ENCODE results near the gene EIF4G3.

Gene EIF4G3

GRCh38 chr1:21045351-21045750, 131.3 kb downstream of the EIF4G3 start:
- H3K4me3 ChIP-seq (ENCODE audit: low read depth in 1 of 2, low read length in 2 of 2), result no peak overlapping the region
- H3K36me3 ChIP-seq (ENCODE audit: control insufficient read depth in 1 of 2, insufficient read depth in 2 of 2, low read length in 2 of 2), result no peaks in the 10 kb centered on the region
- no peaks in the 10 kb centered on the region for H3K9me3 ChIP-seq (ENCODE audit: control insufficient read depth in 1 of 2, low read length in 2 of 2)
- H3K27ac ChIP-seq (ENCODE audit: low read length), result no peak overlapping the region
- no peaks in the 10 kb centered on the region for H3K27me3 ChIP-seq (ENCODE audit: low read depth, low read length)
- peaks cover 0 to 9% of the 10 kb centered on the region in 2 donors for H3K4me1 ChIP-seq (ENCODE audit: control insufficient read depth in 1 of 2, insufficient read depth in 2 of 2, low read length in 2 of 2)

- no peaks in the 10 kb centered on the region for H3K27me3 ChIP-seq (ENCODE audit: low read depth, low read length)
- no peaks in the 10 kb centered on the region for H3K36me3 ChIP-seq (ENCODE audit: control insufficient read depth in 1 of 2, insufficient read depth in 2 of 2, low read length in 2 of 2)
- H3K27ac ChIP-seq (ENCODE audit: low read length), result no peak overlapping the region
- no peak overlapping the region for H3K4me3 ChIP-seq (ENCODE audit: low read depth in 1 of 2, low read length in 2 of 2)
- no peaks in the 10 kb centered on the region for H3K9me3 ChIP-seq (ENCODE audit: control insufficient read depth in 1 of 2, low read length in 2 of 2)
- H3K4me1 ChIP-seq (ENCODE audit: control insufficient read depth in 1 of 2, insufficient read depth in 2 of 2, low read length in 2 of 2), result peaks cover 0 to 9% of the 10 kb centered on the region in 2 donors
Observed at GRCh38 chr1:21042929-21043605, 133.6 kb downstream of the EIF4G3 start.

- Histone ChIP-seq H3K4me1 (ENCODE audit: control insufficient read depth in 1 of 2, insufficient read depth in 2 of 2, low read length in 2 of 2) (peaks cover 0 to 9% of the 10 kb centered on the region in 2 donors), H3K9me3 (ENCODE audit: control insufficient read depth in 1 of 2, low read length in 2 of 2) (no peaks in the 10 kb centered on the region), H3K27ac (ENCODE audit: low read length) (no peak overlapping the region), H3K27me3 (ENCODE audit: low read depth, low read length) (no peaks in the 10 kb centered on the region), H3K4me3 (ENCODE audit: low read depth in 1 of 2, low read length in 2 of 2) (no peak overlapping the region), H3K36me3 (ENCODE audit: control insufficient read depth in 1 of 2, insufficient read depth in 2 of 2, low read length in 2 of 2) (no peaks in the 10 kb centered on the region)
Observed at GRCh38 chr1:21041541-21041940, 135.2 kb downstream of the EIF4G3 start.

- H3K36me3 ChIP-seq (ENCODE audit: control insufficient read depth in 1 of 2, insufficient read depth in 2 of 2, low read length in 2 of 2), result no peaks in the 10 kb centered on the region
- H3K4me1 ChIP-seq (ENCODE audit: control insufficient read depth in 1 of 2, insufficient read depth in 2 of 2, low read length in 2 of 2), result peaks cover 0 to 13% of the 10 kb centered on the region in 2 donors
- no peaks in the 10 kb centered on the region for H3K27me3 ChIP-seq (ENCODE audit: low read depth, low read length)
- H3K27ac ChIP-seq (ENCODE audit: low read length), result no peak overlapping the region
- H3K9me3 ChIP-seq (ENCODE audit: control insufficient read depth in 1 of 2, low read length in 2 of 2), result no peaks in the 10 kb centered on the region
- no peak overlapping the region for H3K4me3 ChIP-seq (ENCODE audit: low read depth in 1 of 2, low read length in 2 of 2)
Observed at GRCh38 chr1:21037091-21037490, 139.6 kb downstream of the EIF4G3 start.

GRCh38 chr1:21035794-21036193, 140.9 kb downstream of the EIF4G3 start:
- no peaks in the 10 kb centered on the region for H3K36me3 ChIP-seq (ENCODE audit: control insufficient read depth in 1 of 2, insufficient read depth in 2 of 2, low read length in 2 of 2)
- no peaks in the 10 kb centered on the region for H3K27me3 ChIP-seq (ENCODE audit: low read depth, low read length)
- H3K4me1 ChIP-seq (ENCODE audit: control insufficient read depth in 1 of 2, insufficient read depth in 2 of 2, low read length in 2 of 2), result peaks cover 0 to 13% of the 10 kb centered on the region in 2 donors
- no peaks in the 10 kb centered on the region for H3K9me3 ChIP-seq (ENCODE audit: control insufficient read depth in 1 of 2, low read length in 2 of 2)
- H3K4me3 ChIP-seq (ENCODE audit: low read depth in 1 of 2, low read length in 2 of 2), result no peak overlapping the region
- no peak overlapping the region for H3K27ac ChIP-seq (ENCODE audit: low read length)

- Histone ChIP-seq H3K27ac (ENCODE audit: low read length) (no peak overlapping the region), H3K4me1 (ENCODE audit: control insufficient read depth in 1 of 2, insufficient read depth in 2 of 2, low read length in 2 of 2) (peaks cover 0 to 13% of the 10 kb centered on the region in 2 donors), H3K4me3 (ENCODE audit: low read depth in 1 of 2, low read length in 2 of 2) (no peak overlapping the region), H3K9me3 (ENCODE audit: control insufficient read depth in 1 of 2, low read length in 2 of 2) (no peaks in the 10 kb centered on the region), H3K27me3 (ENCODE audit: low read depth, low read length) (no peaks in the 10 kb centered on the region), H3K36me3 (ENCODE audit: control insufficient read depth in 1 of 2, insufficient read depth in 2 of 2, low read length in 2 of 2) (no peaks in the 10 kb centered on the region)
Observed at GRCh38 chr1:21034725-21035628, 141.7 kb downstream of the EIF4G3 start.

- H3K4me1 ChIP-seq (ENCODE audit: control insufficient read depth in 1 of 2, insufficient read depth in 2 of 2, low read length in 2 of 2), result peaks cover 0 to 13% of the 10 kb centered on the region in 2 donors
- H3K4me3 ChIP-seq (ENCODE audit: low read depth in 1 of 2, low read length in 2 of 2), result no peak overlapping the region
- H3K36me3 ChIP-seq (ENCODE audit: control insufficient read depth in 1 of 2, insufficient read depth in 2 of 2, low read length in 2 of 2), result no peaks in the 10 kb centered on the region
- H3K27ac ChIP-seq (ENCODE audit: low read length), result no peak overlapping the region
- no peaks in the 10 kb centered on the region for H3K27me3 ChIP-seq (ENCODE audit: low read depth, low read length)
- H3K9me3 ChIP-seq (ENCODE audit: control insufficient read depth in 1 of 2, low read length in 2 of 2), result no peaks in the 10 kb centered on the region
Observed at GRCh38 chr1:21032741-21033140, 144.0 kb downstream of the EIF4G3 start.

- Histone ChIP-seq H3K9me3 (ENCODE audit: control insufficient read depth in 1 of 2, low read length in 2 of 2) (no peaks in the 10 kb centered on the region), H3K27ac (ENCODE audit: low read length) (no peak overlapping the region), H3K27me3 (ENCODE audit: low read depth, low read length) (no peaks in the 10 kb centered on the region), H3K36me3 (ENCODE audit: control insufficient read depth in 1 of 2, insufficient read depth in 2 of 2, low read length in 2 of 2) (no peaks in the 10 kb centered on the region), H3K4me1 (ENCODE audit: control insufficient read depth in 1 of 2, insufficient read depth in 2 of 2, low read length in 2 of 2) (peaks cover 0 to 9% of the 10 kb centered on the region in 2 donors), H3K4me3 (ENCODE audit: low read depth in 1 of 2, low read length in 2 of 2) (no peak overlapping the region)
Observed at GRCh38 chr1:21030181-21030580, 146.5 kb downstream of the EIF4G3 start.

GRCh38 chr1:21028520-21029145, 148.1 kb downstream of the EIF4G3 start:
- H3K36me3 ChIP-seq (ENCODE audit: control insufficient read depth in 1 of 2, insufficient read depth in 2 of 2, low read length in 2 of 2), result no peaks in the 10 kb centered on the region
- no peak overlapping the region for H3K4me3 ChIP-seq (ENCODE audit: low read depth in 1 of 2, low read length in 2 of 2)
- no peaks in the 10 kb centered on the region for H3K9me3 ChIP-seq (ENCODE audit: control insufficient read depth in 1 of 2, low read length in 2 of 2)
- H3K27me3 ChIP-seq (ENCODE audit: low read depth, low read length), result no peaks in the 10 kb centered on the region
- H3K4me1 ChIP-seq (ENCODE audit: control insufficient read depth in 1 of 2, insufficient read depth in 2 of 2, low read length in 2 of 2), result peaks cover 0 to 7% of the 10 kb centered on the region in 2 donors
- H3K27ac ChIP-seq (ENCODE audit: low read length), result no peak overlapping the region

- Histone ChIP-seq H3K27ac (ENCODE audit: low read length) (no peak overlapping the region), H3K4me3 (ENCODE audit: low read depth in 1 of 2, low read length in 2 of 2) (no peak overlapping the region), H3K4me1 (ENCODE audit: control insufficient read depth in 1 of 2, insufficient read depth in 2 of 2, low read length in 2 of 2) (peaks cover 0 to 7% of the 10 kb centered on the region in 2 donors), H3K9me3 (ENCODE audit: control insufficient read depth in 1 of 2, low read length in 2 of 2) (no peaks in the 10 kb centered on the region), H3K27me3 (ENCODE audit: low read depth, low read length) (no peaks in the 10 kb centered on the region), H3K36me3 (ENCODE audit: control insufficient read depth in 1 of 2, insufficient read depth in 2 of 2, low read length in 2 of 2) (no peaks in the 10 kb centered on the region)
Observed at GRCh38 chr1:21027805-21028204, 148.9 kb downstream of the EIF4G3 start.

- Histone ChIP-seq H3K27ac (ENCODE audit: low read length) (no peak overlapping the region), H3K9me3 (ENCODE audit: control insufficient read depth in 1 of 2, low read length in 2 of 2) (no peaks in the 10 kb centered on the region), H3K36me3 (ENCODE audit: control insufficient read depth in 1 of 2, insufficient read depth in 2 of 2, low read length in 2 of 2) (peaks cover 0 to 4% of the 10 kb centered on the region in 2 donors), H3K4me3 (ENCODE audit: low read depth in 1 of 2, low read length in 2 of 2) (no peak overlapping the region), H3K4me1 (ENCODE audit: control insufficient read depth in 1 of 2, insufficient read depth in 2 of 2, low read length in 2 of 2) (peaks cover 0 to 19% of the 10 kb centered on the region in 2 donors), H3K27me3 (ENCODE audit: low read depth, low read length) (no peaks in the 10 kb centered on the region)
Observed at GRCh38 chr1:21024918-21025317, 151.8 kb downstream of the EIF4G3 start.

All from muscle layer of duodenum (tissue), 2 donors.